Panc1 (cell line): ENCODE data around the gene RPUSD1. TPM values are rescaled to one million over a fixed set of nuclear protein-coding genes. Genes with fewer than 3 reads are reported as not detected.

Source experiments
- ATAC-seq: fragments of 200-7000 bp; cut with Tn5 transposase; 2 replicates; pipeline ENCODE4 v1.9.1; 2020; ENCODE audit warnings: mild to moderate bottlenecking, moderate library complexity
- BruUV-seq: library from RNA; stranded (reverse); fragments of 400-500 nt; replicated peaks from 2 replicates; lab custom pipeline; 2021; lab: Mats Ljungman, UMichigan
- CTCF ChIA-PET: fragments of 300-600 bp; sonication (Branson Sonifier 250); formaldehyde crosslinking; loops from one replicate; lab custom pipeline; 2022; ENCODE audit warnings: antibody characterized with exemption; lab: Charles Lee
- POLR2A ChIA-PET: fragments of 300-600 bp; sonication (Branson Sonifier 250); formaldehyde crosslinking; loops from one replicate; lab custom pipeline; 2022; ENCODE audit warnings: antibody characterized with exemption; lab: Charles Lee
- DNase-seq: peaks from one replicate; pipeline ENCODE4 v3.0.0-alpha.2; 2010; ENCODE audit warnings: low read depth, low spot score
- H3K27ac ChIP-seq: 2 replicates; pipeline ENCODE4 v1.5.1; 2011; ENCODE audit warnings: mild to moderate bottlenecking, low read length, inconsistent platforms
- H3K27me3 ChIP-seq: fragments of 200-500 bp; sonication (Bioruptor generic); 2 replicates; pipeline ENCODE4 v1.6.0; 2014; ENCODE audit warnings: low read length, inconsistent platforms; ENCODE audit not compliant: control insufficient read depth, insufficient read depth
- H3K36me3 ChIP-seq: fragments of 200-500 bp; sonication (Bioruptor generic); 2 replicates; pipeline ENCODE4 v1.5.1; 2014; ENCODE audit warnings: inconsistent platforms, mild to moderate bottlenecking, low read length, moderate library complexity; ENCODE audit not compliant: control insufficient read depth, insufficient read depth
- H3K4me1 ChIP-seq: 2 replicates; pipeline ENCODE4 v1.5.1; 2011; ENCODE audit warnings: inconsistent platforms, mild to moderate bottlenecking, low read length, moderate library complexity; ENCODE audit not compliant: control insufficient read depth, insufficient read depth
- H3K4me3 ChIP-seq, 2 experiments: 2 replicates each; pipeline ENCODE4 v1.5.1; 2011 to 2012; ENCODE audit warnings: low read depth in 2 of 2, low read length in 2 of 2, mild to moderate bottlenecking in 2 of 2, inconsistent platforms in 1 of 2, moderate library complexity in 1 of 2
- H3K9me3 ChIP-seq: fragments of 200-500 bp; sonication (Bioruptor generic); 2 replicates; pipeline ENCODE4 v1.5.1; 2014; ENCODE audit warnings: low read depth, mild to moderate bottlenecking, inconsistent platforms, low read length, moderate library complexity; ENCODE audit not compliant: control insufficient read depth, insufficient read depth
- POLR2AphosphoS5 ChIP-seq: IDR thresholded peaks from 2 replicates; pipeline ENCODE4 v1.6.1; 2012; ENCODE audit warnings: mild to moderate bottlenecking, low read depth, low read length, moderate library complexity
- SIN3A ChIP-seq: IDR thresholded peaks from 2 replicates; pipeline ENCODE4 v1.6.1; 2012; ENCODE audit warnings: low read depth, mild to moderate bottlenecking, low read length, moderate library complexity, borderline replicate concordance; ENCODE audit not compliant: insufficient read depth
- TCF7L2 ChIP-seq: IDR thresholded peaks from 2 replicates; pipeline ENCODE4 v1.6.1; 2011; ENCODE audit warnings: mild to moderate bottlenecking, low read depth, low read length, inconsistent platforms
- in situ Hi-C: cut with HindIII; loops from 2 replicates; pipeline ENCODE4 v1.10.0; 2016; ENCODE audit warnings: low sequenced_read_pairs, low pct_unique_long_range_greater_than_20kb
- intact Hi-C: fragments of 100-400 bp; cut with micrococcal nuclease; formaldehyde crosslinking; loops from one replicate; pipeline ENCODE4 v1.10.0; 2022; ENCODE audit not compliant: unreplicated experiment
- total RNA-seq: library from RNA; stranded (reverse); gene quantifications from one replicate; pipeline ENCODE4 v1.2.1, GENCODE V29; 2021; ENCODE audit not compliant: unreplicated experiment
- TF ChIP-seq, protein P1 (sequence below): fragments of 450-650 bp; IDR thresholded peaks from 2 replicates; pipeline ENCODE4 v1.5.1; 2017; ENCODE audit warnings: mild to moderate bottlenecking
- TF ChIP-seq, protein P2 (sequence below), 2 experiments: IDR thresholded peaks; 2 replicates each; pipeline ENCODE4 v1.6.1; 2011 to 2012; ENCODE audit warnings: low read depth in 2 of 2, control low read depth in 1 of 2, low read length in 1 of 2, mild to moderate bottlenecking in 1 of 2, moderate library complexity in 1 of 2; ENCODE audit not compliant: insufficient read depth in 1 of 2

The RPUSD1 gene
- total RNA-seq, 1 experiment from 2014 or later: 61.1 TPM

DNA sequence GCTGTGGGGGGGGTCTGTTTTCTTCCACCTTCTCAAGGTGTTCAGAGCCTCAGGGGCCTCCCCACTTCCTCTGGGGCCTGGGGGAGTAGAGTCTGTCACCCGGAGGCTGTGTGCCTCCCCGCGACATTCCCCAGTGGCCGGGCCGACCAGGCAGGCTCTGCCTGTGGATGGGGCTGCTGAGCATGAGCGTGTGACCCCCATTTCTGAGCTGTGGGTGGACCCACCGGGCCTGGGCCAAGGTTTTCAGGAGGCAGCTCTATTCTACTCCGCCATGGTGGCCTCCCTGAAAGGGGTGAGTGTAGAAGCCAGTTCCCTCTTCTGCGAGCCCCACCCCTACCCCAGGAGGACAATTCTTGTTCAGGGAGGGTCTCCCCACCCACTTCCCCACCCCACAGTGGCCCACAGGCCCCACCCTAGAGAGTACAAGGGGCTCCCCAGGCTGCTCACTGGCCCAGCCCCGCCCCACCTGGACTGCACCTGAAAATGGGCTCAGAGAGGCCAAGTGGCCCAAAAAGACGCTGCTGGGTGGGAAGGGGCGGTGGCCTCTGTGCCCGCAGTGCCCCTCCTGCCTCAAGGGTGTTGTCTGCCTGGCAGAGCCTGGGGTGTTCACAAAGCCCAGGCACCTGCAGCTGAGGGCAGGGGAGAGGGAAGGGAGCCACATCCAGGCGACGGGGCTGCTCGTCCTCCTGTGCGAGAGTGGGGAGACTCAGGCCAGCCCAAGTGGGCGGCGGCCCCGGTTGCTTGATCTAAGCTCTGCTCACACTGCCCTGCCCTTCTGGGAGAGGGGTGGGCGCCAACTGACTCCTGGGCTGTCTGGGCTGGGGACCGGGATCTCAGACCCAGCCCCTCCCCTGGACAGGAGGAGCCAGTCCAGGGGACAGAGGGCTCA, 26.3 kb downstream of the RPUSD1 start:
- no peaks in the 10 kb centered on the region for H3K27me3 ChIP-seq
- H3K4me3 ChIP-seq: no peak overlapping the region
- ChIA-PET CTCF (no interaction called here), POLR2A (interaction anchor here (0.6 kb wide), 1 partner anchor 327 kb away, joined by 10 read pairs; no protein-coding TSS in a partner anchor)
- ATAC-seq (peak; percentile 16; the same call in 1 of the 2 replicates), DNase-seq (no peak)
- in situ Hi-C loops (no loop called here), intact Hi-C loops (no loop called here)
- no TSS peak for BruUV-seq
- TF ChIP-seq SIN3A (no peak), POLR2AphosphoS5 (no peak), TCF7L2 (no peak)
- TF ChIP-seq, protein P1, sequence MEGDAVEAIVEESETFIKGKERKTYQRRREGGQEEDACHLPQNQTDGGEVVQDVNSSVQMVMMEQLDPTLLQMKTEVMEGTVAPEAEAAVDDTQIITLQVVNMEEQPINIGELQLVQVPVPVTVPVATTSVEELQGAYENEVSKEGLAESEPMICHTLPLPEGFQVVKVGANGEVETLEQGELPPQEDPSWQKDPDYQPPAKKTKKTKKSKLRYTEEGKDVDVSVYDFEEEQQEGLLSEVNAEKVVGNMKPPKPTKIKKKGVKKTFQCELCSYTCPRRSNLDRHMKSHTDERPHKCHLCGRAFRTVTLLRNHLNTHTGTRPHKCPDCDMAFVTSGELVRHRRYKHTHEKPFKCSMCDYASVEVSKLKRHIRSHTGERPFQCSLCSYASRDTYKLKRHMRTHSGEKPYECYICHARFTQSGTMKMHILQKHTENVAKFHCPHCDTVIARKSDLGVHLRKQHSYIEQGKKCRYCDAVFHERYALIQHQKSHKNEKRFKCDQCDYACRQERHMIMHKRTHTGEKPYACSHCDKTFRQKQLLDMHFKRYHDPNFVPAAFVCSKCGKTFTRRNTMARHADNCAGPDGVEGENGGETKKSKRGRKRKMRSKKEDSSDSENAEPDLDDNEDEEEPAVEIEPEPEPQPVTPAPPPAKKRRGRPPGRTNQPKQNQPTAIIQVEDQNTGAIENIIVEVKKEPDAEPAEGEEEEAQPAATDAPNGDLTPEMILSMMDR: no peak
- TF ChIP-seq, protein P2, sequence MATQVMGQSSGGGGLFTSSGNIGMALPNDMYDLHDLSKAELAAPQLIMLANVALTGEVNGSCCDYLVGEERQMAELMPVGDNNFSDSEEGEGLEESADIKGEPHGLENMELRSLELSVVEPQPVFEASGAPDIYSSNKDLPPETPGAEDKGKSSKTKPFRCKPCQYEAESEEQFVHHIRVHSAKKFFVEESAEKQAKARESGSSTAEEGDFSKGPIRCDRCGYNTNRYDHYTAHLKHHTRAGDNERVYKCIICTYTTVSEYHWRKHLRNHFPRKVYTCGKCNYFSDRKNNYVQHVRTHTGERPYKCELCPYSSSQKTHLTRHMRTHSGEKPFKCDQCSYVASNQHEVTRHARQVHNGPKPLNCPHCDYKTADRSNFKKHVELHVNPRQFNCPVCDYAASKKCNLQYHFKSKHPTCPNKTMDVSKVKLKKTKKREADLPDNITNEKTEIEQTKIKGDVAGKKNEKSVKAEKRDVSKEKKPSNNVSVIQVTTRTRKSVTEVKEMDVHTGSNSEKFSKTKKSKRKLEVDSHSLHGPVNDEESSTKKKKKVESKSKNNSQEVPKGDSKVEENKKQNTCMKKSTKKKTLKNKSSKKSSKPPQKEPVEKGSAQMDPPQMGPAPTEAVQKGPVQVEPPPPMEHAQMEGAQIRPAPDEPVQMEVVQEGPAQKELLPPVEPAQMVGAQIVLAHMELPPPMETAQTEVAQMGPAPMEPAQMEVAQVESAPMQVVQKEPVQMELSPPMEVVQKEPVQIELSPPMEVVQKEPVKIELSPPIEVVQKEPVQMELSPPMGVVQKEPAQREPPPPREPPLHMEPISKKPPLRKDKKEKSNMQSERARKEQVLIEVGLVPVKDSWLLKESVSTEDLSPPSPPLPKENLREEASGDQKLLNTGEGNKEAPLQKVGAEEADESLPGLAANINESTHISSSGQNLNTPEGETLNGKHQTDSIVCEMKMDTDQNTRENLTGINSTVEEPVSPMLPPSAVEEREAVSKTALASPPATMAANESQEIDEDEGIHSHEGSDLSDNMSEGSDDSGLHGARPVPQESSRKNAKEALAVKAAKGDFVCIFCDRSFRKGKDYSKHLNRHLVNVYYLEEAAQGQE (IDR thresholded peaks at IDR 0.05; ENCODE audit: insufficient read depth in 1 of 2, low read depth in 2 of 2, low read length in 1 of 2): no peak
- no peaks in the 10 kb centered on the region for H3K36me3 ChIP-seq
- no peaks in the 10 kb centered on the region for H3K9me3 ChIP-seq
- peaks cover 18% of the 10 kb centered on the region for H3K4me1 ChIP-seq
- H3K27ac ChIP-seq: no peak overlapping the region

DNA sequence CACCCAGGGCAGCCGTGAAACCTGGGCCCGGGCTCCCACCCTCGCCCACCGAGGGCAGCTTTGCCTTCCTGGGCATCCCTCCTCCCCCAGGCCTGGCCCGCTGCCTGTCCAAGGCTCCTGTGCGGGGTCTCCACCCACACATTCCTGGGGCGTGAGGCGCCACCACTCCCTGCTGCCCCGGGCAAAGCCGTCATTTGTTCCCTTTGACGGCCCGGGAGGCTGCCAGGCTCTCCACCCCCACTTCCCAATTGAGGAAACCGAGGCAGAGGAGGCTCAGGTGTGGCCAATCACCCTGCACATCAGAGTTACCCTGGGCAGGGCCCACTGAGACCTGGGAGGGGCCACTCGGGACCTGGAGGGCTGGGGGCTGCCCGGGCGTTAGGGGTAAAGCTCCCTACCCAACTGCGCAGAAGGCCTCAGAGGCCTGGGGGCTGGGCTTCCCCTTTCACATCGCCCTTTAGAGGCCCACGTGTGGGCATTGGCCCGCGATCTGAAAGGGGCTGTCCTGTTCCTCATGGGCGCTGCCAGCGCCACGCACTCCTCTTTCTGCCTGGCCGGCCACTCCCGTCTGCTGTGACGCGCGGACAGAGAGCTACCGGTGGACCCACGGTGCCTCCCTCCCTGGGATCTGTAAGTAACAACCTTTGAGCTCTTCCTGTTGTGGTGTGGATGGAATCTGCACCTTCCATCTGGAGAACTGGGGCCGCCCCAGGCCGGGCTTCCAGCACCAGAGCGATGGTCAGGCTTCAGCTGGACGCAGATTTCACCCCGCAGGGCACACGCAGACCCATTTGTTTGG, 27.4 kb downstream of the RPUSD1 start, which contains the start of gene MSLN:
TSS of gene MSLN (plus strand) at position 190 of the 799 bp plus-strand sequence. CDS start 1,947 bp downstream, outside the sequence.
- Histone ChIP-seq H3K36me3 (no peaks in the 10 kb centered on the region), H3K4me1 (peaks cover 18% of the 10 kb centered on the region), H3K27ac (no peak within 1 kb of the TSS; the same call in 1 of the 2 replicates), H3K9me3 (no peaks in the 10 kb centered on the region), H3K4me3 (no peak within 1 kb of the TSS), H3K27me3 (no peaks in the 10 kb centered on the region)
- intact Hi-C loops (no loop called here), in situ Hi-C loops (no loop called here)
- CTCF ChIA-PET: no interaction called here
- POLR2A ChIA-PET: interaction anchor here (0.6 to 1.1 kb wide), 2 partner anchors 43 to 326 kb away, joined by 5 to 10 read pairs; no protein-coding TSS in a partner anchor
- TF ChIP-seq TCF7L2: no peak
- ATAC-seq: peak; percentile 31
- no peak for DNase-seq
- BruUV-seq: no TSS peak
